ENCODE measurements around the gene DPEP3. TPM values are rescaled to one million over a fixed set of nuclear protein-coding genes. Genes with fewer than 3 reads are reported as not detected.

The DPEP3 gene
- total and polyA plus RNA-seq, 10 of the 15 experiments (the other 5 are each of a cell fraction or from before 2014, with no cell fraction given) = not detected

DNA sequence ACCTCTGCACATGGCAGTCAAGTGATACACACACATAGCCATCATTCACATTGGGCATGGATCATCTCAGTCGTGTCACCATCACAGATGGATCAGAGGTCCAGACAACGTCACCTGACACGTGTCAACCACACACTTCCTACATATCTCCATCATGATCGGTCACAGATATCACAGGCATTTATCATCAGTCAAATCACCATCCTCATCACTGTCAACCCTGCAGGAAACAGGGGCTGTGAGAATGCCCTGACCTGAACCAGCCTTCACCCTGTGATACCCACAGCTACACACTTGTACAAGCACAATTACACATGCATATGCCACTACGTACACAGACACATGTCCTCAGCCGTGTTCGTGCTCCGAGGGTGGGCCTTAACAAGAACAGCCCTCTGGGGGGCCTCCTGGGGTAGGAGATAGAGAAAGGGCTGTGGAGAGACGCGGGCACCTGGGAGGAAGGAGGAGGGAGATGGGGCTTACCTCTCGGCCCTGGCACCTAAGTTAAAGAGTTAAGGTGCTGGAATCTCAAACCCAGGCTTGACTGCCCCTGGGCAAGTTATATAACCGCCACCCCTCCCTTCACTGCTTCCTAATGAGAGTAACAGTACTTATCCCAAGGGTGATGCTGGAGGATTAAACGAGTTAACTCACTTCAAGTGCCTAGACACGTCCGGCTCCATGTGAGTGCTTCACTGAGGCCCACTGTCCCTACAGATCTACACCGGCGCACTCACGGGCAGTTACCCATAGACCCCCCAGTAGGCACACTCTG is 12.9 kb downstream of the DPEP3 start:
- Histone ChIP-seq H3K79me2 (ENCODE audit: control insufficient read depth, insufficient read depth, low read length) (peaks cover 20% of the 10 kb centered on the region), H3K4me3 (peak overlapping the region; percentile 96), H2AFZ (ENCODE audit: control insufficient read depth, low read depth, low read length) (peak overlapping the region; percentile 68), H3K4me2 (ENCODE audit: control insufficient read depth, insufficient read depth) (peak overlapping the region; percentile 76), H4K20me1 (ENCODE audit: control insufficient read depth, insufficient read depth) (no peaks in the 10 kb centered on the region), H3K36me3 (ENCODE audit: control insufficient read depth in 2 of 2, insufficient read depth in 2 of 2, low read length in 1 of 2) (no peaks in the 10 kb centered on the region), H3K4me1 (ENCODE audit: control insufficient read depth, insufficient read depth, low read length) (peaks cover 21% of the 10 kb centered on the region), H3K27me3 (replicated peaks in 1 of 2; ENCODE audit: control insufficient read depth in 2 of 2, insufficient read depth in 2 of 2, low read length in 1 of 2) (no peaks in the 10 kb centered on the region), H3K9me3 (replicated peaks; ENCODE audit: control insufficient read depth, insufficient read depth, low read length) (no peaks in the 10 kb centered on the region), H3K27ac (ENCODE audit: control insufficient read depth, insufficient read depth) (peak overlapping the region; percentile 76), H3K9ac (ENCODE audit: control insufficient read depth, insufficient read depth, low read length) (peak overlapping the region; percentile 89)
- SMC1A ChIA-PET (ENCODE audit: uncharacterized antibody, unreplicated experiment) = interaction anchor here (0.6 to 2.8 kb wide), 5 partner anchors 17 to 62 kb away, joined by 3 to 10 read pairs (median 3); partner anchors contain the start of genes DDX28 and DUS2
- TSS peak; percentile 59 for BruUV-seq (replicated peaks)
- ATAC-seq = peak; percentile 17
- in situ Hi-C loops (cut with MboI) (no loop called here), intact Hi-C loops (cut with micrococcal nuclease; ENCODE audit: unreplicated experiment) (no loop called here)
- 1% methylated on average over 18 of the region's 18 CpGs for WGBS (ENCODE audit: insufficient coverage, insufficient replicate concordance, low lambda C conversion rate, missing lambda C conversion rate)
- peak; percentile 27 for FAIRE-seq
- TF ChIP-seq MXI1 (IDR thresholded peaks at IDR 0.05; ENCODE audit: low read depth, low read length) (0 out of 2 replicates have a peak, but pooled peaks have one; percentile 30), NR2F1 (conservative IDR thresholded peaks at IDR 0.05) (no peak), SMC3 (IDR thresholded peaks at IDR 0.05; ENCODE audit: borderline replicate concordance, low read length) (0 out of 2 replicates have a peak, but pooled peaks have one; percentile 13), CREB1 (IDR thresholded peaks at IDR 0.05; ENCODE audit: low read depth) (peak; percentile 47; the same call in 1 of the 2 replicates), RAD21 (IDR thresholded peaks at IDR 0.05; ENCODE audit: insufficient read depth, low read depth, low read length) (peak; percentile 59; the same call in 1 of the 2 replicates), EGR1 (IDR thresholded peaks at IDR 0.05; ENCODE audit: borderline replicate concordance in 1 of 2, low read depth in 2 of 2, low read length in 2 of 2) (no peak), BHLHE40 (IDR thresholded peaks at IDR 0.05; ENCODE audit: borderline replicate concordance in 1 of 2, low read depth in 2 of 2, low read length in 1 of 2) (peak in 1 of 2 experiments; percentile 22; a peak in 1 of 4 replicates)
- TF ChIP-seq, protein P1, sequence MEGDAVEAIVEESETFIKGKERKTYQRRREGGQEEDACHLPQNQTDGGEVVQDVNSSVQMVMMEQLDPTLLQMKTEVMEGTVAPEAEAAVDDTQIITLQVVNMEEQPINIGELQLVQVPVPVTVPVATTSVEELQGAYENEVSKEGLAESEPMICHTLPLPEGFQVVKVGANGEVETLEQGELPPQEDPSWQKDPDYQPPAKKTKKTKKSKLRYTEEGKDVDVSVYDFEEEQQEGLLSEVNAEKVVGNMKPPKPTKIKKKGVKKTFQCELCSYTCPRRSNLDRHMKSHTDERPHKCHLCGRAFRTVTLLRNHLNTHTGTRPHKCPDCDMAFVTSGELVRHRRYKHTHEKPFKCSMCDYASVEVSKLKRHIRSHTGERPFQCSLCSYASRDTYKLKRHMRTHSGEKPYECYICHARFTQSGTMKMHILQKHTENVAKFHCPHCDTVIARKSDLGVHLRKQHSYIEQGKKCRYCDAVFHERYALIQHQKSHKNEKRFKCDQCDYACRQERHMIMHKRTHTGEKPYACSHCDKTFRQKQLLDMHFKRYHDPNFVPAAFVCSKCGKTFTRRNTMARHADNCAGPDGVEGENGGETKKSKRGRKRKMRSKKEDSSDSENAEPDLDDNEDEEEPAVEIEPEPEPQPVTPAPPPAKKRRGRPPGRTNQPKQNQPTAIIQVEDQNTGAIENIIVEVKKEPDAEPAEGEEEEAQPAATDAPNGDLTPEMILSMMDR (IDR thresholded peaks at IDR 0.05 in 2 of 3, conservative IDR thresholded peaks at IDR 0.05 in 1 of 3; ENCODE audit: control insufficient read depth in 2 of 3, extremely low read depth in 1 of 3, insufficient read depth in 1 of 3, low read depth in 3 of 3, low read length in 3 of 3) = peak in 2 of 3 experiments; percentile 7 to 22; a peak in 2 of 6 replicates
- POLR2A ChIA-PET = interaction anchor here (0.5 to 2.8 kb wide), 7 partner anchors 24 to 107 kb away, joined by 3 to 16 read pairs (median 3); partner anchors contain the start of gene PSMB10
- RAD21 ChIA-PET (ENCODE audit: unreplicated experiment) = interaction anchor here (0.8 to 2.4 kb wide), 7 partner anchors 18 to 32 kb away, joined by 3 to 10 read pairs (median 4); partner anchors contain the start of gene PSMB10
- DNase-seq (ENCODE audit: low read depth, low spot score) = no peak
- CTCF ChIA-PET = interaction anchor here (0.5 to 3.7 kb wide), 8 partner anchors 27 to 1011 kb away, joined by 3 to 22 read pairs (median 3); no protein-coding TSS in a partner anchor

Data from GM12878 (cell line).